NCI-H146 treated with DMSO at 0.1 percent for 48 hours (cell line): ENCODE data around the gene OR2A12.
"Not testable (repeated sequence)": the region's sequence is repeated elsewhere in the genome, so short reads cannot be mapped to it uniquely, and the experiment has no call there.

Experiments
- DNase-seq: peaks from one replicate; lab custom pipeline; 2025; ENCODE audit not compliant: unreplicated experiment; lab: John Stamatoyannopoulos, UW

OR2A12 gene

GRCh38 chr7:144085978-144086377, at the start of gene OR2A12:
Gene OR2A12 (plus strand): TSS chr7:144086278. CDS start chr7:144095108, 8,830 bp downstream.
- no peak for DNase-seq

GRCh38 chr7:144036302-144036885, 49.7 kb upstream of the OR2A12 start:
- DNase-seq = no peak

GRCh38 chr7:144037414-144038035, 48.6 kb upstream of the OR2A12 start:
- DNase-seq = no peak

- DNase-seq = no peak
Observed at GRCh38 chr7:144038887-144039286, 47.2 kb upstream of the OR2A12 start.

GRCh38 chr7:144048648-144049047, 37.4 kb upstream of the OR2A12 start, which contains the start of gene OR2A5:
Gene OR2A5 (plus strand): TSS chr7:144048948. CDS start chr7:144050402, 1,454 bp downstream.
- no peak for DNase-seq

- no peak for DNase-seq
Observed at GRCh38 chr7:144049491-144049890, 36.6 kb upstream of the OR2A12 start.

- no peak for DNase-seq
Observed at GRCh38 chr7:144050093-144050492, 36.0 kb upstream of the OR2A12 start.

- not testable (repeated sequence) for DNase-seq
Observed at GRCh38 chr7:144050884-144051283, 35.2 kb upstream of the OR2A12 start.

GRCh38 chr7:144057954-144058353, 28.1 kb upstream of the OR2A12 start:
- DNase-seq = no peak

GRCh38 chr7:144063710-144064109, 22.4 kb upstream of the OR2A12 start:
- DNase-seq = no peak

GRCh38 chr7:144069511-144069910, 16.6 kb upstream of the OR2A12 start, which contains the start of gene OR2A25:
Gene OR2A25 (plus strand): TSS chr7:144069811. CDS start chr7:144074220, 4,409 bp downstream.
- DNase-seq = no peak

- no peak for DNase-seq
Observed at GRCh38 chr7:144069953-144070352, 16.1 kb upstream of the OR2A12 start.

GRCh38 chr7:144074374-144074773, 11.7 kb upstream of the OR2A12 start:
- DNase-seq = no peak

GRCh38 chr7:144086730-144087129, 652 bp downstream of the OR2A12 start:
- no peak for DNase-seq

GRCh38 chr7:144087230-144087629, 1.2 kb downstream of the OR2A12 start:
- DNase-seq = no peak

GRCh38 chr7:144090667-144091066, 4.6 kb downstream of the OR2A12 start:
- DNase-seq = no peak

- no peak for DNase-seq
Observed at GRCh38 chr7:144098776-144099175, 12.7 kb downstream of the OR2A12 start.

- DNase-seq = no peak
Observed at GRCh38 chr7:144100607-144101006, 14.5 kb downstream of the OR2A12 start.

GRCh38 chr7:144102041-144102440, 16.0 kb downstream of the OR2A12 start:
- DNase-seq = no peak

GRCh38 chr7:144105211-144105610, 19.1 kb downstream of the OR2A12 start:
- DNase-seq = no peak

- DNase-seq = no peak
Observed at GRCh38 chr7:144109283-144109682, 23.2 kb downstream of the OR2A12 start, which contains the start of gene OR2A2. Gene OR2A2 (plus strand): TSS chr7:144109583. CDS start chr7:144109583, 0 bp downstream.

- no peak for DNase-seq
Observed at GRCh38 chr7:144110272-144110671, 24.2 kb downstream of the OR2A12 start.

- no peak for DNase-seq
Observed at GRCh38 chr7:144113651-144114050, 27.6 kb downstream of the OR2A12 start.
